ENCODE data around the gene ABCB10. TPM values are rescaled to one million over a fixed set of nuclear protein-coding genes. Genes with fewer than 3 reads are reported as not detected.

ABCB10 gene
- total RNA-seq, result 10.3 and 14.8 TPM in 2 replicates

DNA sequence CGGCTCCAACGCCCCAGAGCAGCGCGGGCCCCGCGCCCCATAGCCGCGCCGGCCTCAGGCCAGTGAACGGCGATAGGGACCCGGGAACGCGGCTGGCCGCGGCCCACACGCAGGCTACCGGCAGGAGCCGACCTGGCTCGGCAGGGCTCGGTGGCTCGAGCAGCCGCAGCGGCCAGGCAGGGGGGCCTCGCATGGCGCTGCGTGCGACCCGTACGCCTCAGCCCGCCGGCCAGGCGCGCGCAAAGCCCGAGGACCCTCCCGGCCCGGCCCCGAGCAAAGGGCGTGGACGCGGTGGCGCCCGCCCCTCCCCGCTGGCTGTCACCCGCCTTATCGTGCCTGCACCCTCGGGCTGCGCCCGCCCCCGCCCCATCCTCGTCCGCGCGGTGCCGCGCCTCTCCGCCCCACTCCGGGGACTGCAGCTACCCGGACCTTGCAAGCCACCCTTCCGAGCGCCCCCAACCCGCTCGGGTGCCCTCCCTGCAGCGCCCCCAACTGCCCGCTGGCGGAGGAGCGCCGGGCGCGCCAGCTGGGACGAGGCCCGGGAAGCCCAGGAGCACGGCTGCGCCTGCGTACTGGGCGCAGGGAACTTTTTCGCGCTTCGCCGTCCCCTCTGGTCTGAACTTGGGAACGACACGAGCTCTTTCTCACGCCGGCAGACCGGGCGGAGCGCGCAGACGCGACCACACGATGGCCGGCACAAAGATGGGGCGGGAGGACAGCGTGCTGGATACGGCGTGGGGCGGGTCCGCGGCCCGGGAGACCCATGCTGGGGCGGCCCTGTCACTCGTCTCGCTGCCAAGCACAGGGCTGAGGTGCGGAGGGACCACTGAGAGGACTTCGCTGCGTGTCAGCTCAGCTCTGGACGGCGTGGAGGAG, at the start of gene ABCB10:
TSS of gene ABCB10 (minus strand) at position 248 of the 876 bp plus-strand sequence. CDS start at position 193, 55 bp downstream.

DNA sequence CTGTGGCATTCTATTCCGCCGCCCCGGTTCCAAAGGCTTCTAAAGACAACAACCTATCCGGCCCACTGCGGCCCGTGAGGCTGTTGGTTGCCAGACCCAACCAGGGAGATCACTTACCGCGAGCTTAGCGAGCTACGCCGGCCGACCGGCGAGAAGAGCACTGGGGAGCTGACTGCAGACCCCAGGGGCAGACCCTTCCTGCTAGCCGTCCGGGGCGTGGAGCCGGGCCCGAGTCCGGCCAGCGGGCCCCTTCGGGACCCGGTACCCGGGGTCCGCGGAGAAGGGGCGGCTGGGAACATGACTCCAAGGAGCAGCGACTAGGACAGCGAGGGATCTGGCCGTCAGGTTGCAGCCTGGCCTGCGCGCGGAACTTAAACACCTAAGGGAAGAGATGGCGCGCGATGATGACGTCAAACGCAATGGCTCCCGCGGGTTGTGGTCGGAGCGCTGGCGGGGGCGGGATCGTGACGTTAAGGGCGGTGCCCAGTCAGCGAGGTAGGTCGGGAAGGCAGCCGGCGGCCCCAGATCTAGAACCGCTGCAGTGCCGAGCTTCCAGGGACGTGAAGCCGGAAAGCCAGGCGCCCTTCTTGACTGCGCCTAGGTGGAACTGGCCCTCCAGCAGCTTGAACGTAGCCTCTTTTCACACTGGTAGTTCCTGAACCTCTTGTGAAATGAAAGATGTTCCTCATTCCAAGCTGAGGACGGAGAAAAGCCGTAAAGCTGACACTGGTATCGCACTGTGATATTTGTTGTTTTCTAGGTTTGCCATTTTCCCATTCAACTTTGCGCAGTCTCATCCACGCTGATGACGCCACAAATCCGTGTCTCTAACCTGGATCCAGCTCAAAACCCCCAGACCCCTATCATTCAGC, 50.3 kb downstream of the ABCB10 start, which contains the start of gene NUP133:
TSS of gene NUP133 (minus strand) at position 391 of the 872 bp plus-strand sequence. CDS start at position 299, 92 bp downstream.

Other genes with a start within 250 kb of the ABCB10 start
- 4.2 and 6.1 TPM in 2 replicates for gene CCSAP, start 215.7 kb downstream of the ABCB10 start, total RNA-seq
- not detected in 2 replicates for gene ACTA1, start 124.6 kb downstream of the ABCB10 start, total RNA-seq
- gene NUP133, start 50.4 kb downstream of the ABCB10 start, total RNA-seq, result 35.2 and 53.5 TPM in 2 replicates
- gene TAF5L, start 67.4 kb upstream of the ABCB10 start, total RNA-seq, result 10.9 and 11.7 TPM in 2 replicates
- 6.5 and 8.9 TPM in 2 replicates for gene URB2, start 67.5 kb upstream of the ABCB10 start, total RNA-seq

Data from bronchus fibroblast of lung (primary cell).